ENCODE data around the gene FECH. TPM values are rescaled to one million over a fixed set of nuclear protein-coding genes. Genes with fewer than 3 reads are reported as not detected.

FECH gene
- total and polyA plus RNA-seq, 9 of the 15 experiments (the other 6 are each of a cell fraction or from before 2014, with no cell fraction given) = 19.8 to 170 (median 56.8) TPM

- TF ChIP-seq, protein P1, sequence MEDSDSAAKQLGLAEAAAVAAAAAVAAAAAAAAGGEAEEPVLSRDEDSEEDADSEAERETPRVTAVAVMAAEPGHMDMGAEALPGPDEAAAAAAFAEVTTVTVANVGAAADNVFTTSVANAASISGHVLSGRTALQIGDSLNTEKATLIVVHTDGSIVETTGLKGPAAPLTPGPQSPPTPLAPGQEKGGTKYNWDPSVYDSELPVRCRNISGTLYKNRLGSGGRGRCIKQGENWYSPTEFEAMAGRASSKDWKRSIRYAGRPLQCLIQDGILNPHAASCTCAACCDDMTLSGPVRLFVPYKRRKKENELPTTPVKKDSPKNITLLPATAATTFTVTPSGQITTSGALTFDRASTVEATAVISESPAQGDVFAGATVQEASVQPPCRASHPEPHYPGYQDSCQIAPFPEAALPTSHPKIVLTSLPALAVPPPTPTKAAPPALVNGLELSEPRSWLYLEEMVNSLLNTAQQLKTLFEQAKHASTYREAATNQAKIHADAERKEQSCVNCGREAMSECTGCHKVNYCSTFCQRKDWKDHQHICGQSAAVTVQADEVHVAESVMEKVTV (CRISPR knock-in tag; IDR thresholded peaks at IDR 0.05) = peak; percentile 61; the same call in 1 of the 2 replicates
Measured at GRCh38 chr18:57561728-57562423, 24.6 kb downstream of the FECH start (continued).

DNA sequence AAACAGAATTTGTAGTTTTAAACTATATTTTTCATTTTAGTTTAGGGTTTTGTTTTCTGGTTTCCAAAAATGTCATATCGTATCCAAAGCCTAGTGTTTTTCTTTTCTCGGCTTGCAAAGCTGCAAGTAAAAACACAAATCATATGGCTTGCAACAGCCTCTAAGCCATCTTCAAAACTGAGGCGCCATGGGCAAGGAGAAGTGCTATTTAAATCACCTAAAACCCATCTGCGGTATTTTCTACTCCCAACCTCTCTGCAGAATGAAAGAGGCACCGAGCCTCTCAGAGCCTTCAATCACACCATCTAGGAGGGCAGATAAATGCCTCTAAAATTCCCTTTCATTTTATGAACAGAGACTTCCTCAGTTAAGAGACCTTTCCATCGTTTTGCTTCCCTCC lies 25.2 kb downstream of the FECH start:
- no peak for ATAC-seq
- peaks cover 88% of the 10 kb centered on the region for H3K36me3 ChIP-seq (ENCODE audit: control insufficient read depth, insufficient read depth, low read length)
- WGBS (ENCODE audit: insufficient coverage, low coverage, missing lambda C conversion rate) = 88% methylated on average over 6 of the region's 6 CpGs
- no peaks in the 10 kb centered on the region for H3K27me3 ChIP-seq (ENCODE audit: control insufficient read depth in 2 of 2, insufficient read depth in 2 of 2, low read length in 2 of 2)
- H3K4me3 ChIP-seq = no peak overlapping the region
- intact Hi-C loops (cut with micrococcal nuclease) = loop anchor here (5.0 to 10.0 kb wide), 2 partner anchors 696 to 814 kb away; no protein-coding TSS in a partner anchor
- no peaks in the 10 kb centered on the region for H3K4me1 ChIP-seq (replicated peaks in 1 of 2; ENCODE audit: control insufficient read depth in 2 of 2, insufficient read depth in 2 of 2, low read length in 2 of 2)
- H2AFZ ChIP-seq (ENCODE audit: low read depth, low read length) = no peak overlapping the region
- no peaks in the 10 kb centered on the region; the same call in 1 of the 3 replicates for H3K79me2 ChIP-seq (ENCODE audit: control insufficient read depth, insufficient read depth, low read length)
- H4K20me1 ChIP-seq (replicated peaks; ENCODE audit: control insufficient read depth, insufficient read depth, low read length) = no peaks in the 10 kb centered on the region; the same call in 1 of the 2 replicates
- no peaks in the 10 kb centered on the region for H3K9me1 ChIP-seq (ENCODE audit: control insufficient read depth, insufficient read depth, low read length)
- H3K4me2 ChIP-seq (ENCODE audit: insufficient read depth, low read length) = no peak overlapping the region
- H3K27ac ChIP-seq (ENCODE audit: extremely low read depth, low read depth, low read length) = no peak overlapping the region
- DNase-seq (ENCODE audit: extremely low read depth in 1 of 4, low spot score in 3 of 4) = no peak
- no peaks in the 10 kb centered on the region for H3K9me3 ChIP-seq (replicated peaks; ENCODE audit: control insufficient read depth, insufficient read depth, low read depth, low read length)
- in situ Hi-C loops (cut with MboI) = no loop called here
- no peak overlapping the region for H3K9ac ChIP-seq (ENCODE audit: insufficient read depth in 1 of 2, low read depth in 2 of 2, low read length in 2 of 2)
- ChIA-PET CTCF (ENCODE audit: low intra/inter-chr PET ratio) (interaction anchor here (1.3 to 2.1 kb wide), 3 partner anchors 811 to 814 kb away, joined by 4 to 7 read pairs (median 4); no protein-coding TSS in a partner anchor), POLR2A (interaction anchor here (1.1 to 1.3 kb wide), 2 partner anchors 10 to 24 kb away, joined by 3 read pairs; no protein-coding TSS in a partner anchor)
- FAIRE-seq = no peak
- no TSS peak for BruUV-seq (replicated peaks)
- no peak for TF ChIP-seq SOX6 (IDR thresholded peaks at IDR 0.05)
- no peak for TF ChIP-seq ZBTB17 (CRISPR knock-in tag; IDR thresholded peaks at IDR 0.05)
- TF ChIP-seq WHSC1 (IDR thresholded peaks at IDR 0.05; ENCODE audit: low read length) = no peak
- no peak for TF ChIP-seq POLR3A (IDR thresholded peaks at IDR 0.05; ENCODE audit: borderline replicate concordance, extremely low read depth, insufficient read depth, insufficient read length)
- TF ChIP-seq ERF (CRISPR knock-in tag; IDR thresholded peaks at IDR 0.05) = no peak
- TF ChIP-seq ZNF57 (CRISPR knock-in tag; IDR thresholded peaks at IDR 0.05) = no peak
- TF ChIP-seq YY1 (IDR thresholded peaks at IDR 0.05; ENCODE audit: borderline replicate concordance in 1 of 3, control insufficient read depth in 1 of 3, extremely low read depth in 1 of 3, insufficient read depth in 3 of 3, insufficient read length in 1 of 3, insufficient replicate concordance in 2 of 3, low read depth in 1 of 3, low read length in 2 of 3) = no peak
- TF ChIP-seq POLR3G (IDR thresholded peaks at IDR 0.05; ENCODE audit: extremely low read depth, insufficient read length, insufficient replicate concordance) = no peak
- TF ChIP-seq NFIX (CRISPR knock-in tag; IDR thresholded peaks at IDR 0.05; ENCODE audit: low read depth) = no peak
- no peak for TF ChIP-seq TAL1 (IDR thresholded peaks at IDR 0.05)
- TF ChIP-seq SREBF2 (CRISPR knock-in tag; IDR thresholded peaks at IDR 0.05) = no peak
- TF ChIP-seq, protein P2, sequence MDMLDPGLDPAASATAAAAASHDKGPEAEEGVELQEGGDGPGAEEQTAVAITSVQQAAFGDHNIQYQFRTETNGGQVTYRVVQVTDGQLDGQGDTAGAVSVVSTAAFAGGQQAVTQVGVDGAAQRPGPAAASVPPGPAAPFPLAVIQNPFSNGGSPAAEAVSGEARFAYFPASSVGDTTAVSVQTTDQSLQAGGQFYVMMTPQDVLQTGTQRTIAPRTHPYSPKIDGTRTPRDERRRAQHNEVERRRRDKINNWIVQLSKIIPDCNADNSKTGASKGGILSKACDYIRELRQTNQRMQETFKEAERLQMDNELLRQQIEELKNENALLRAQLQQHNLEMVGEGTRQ (CRISPR knock-in tag; IDR thresholded peaks at IDR 0.05) = no peak
- TF ChIP-seq RAD21 (CRISPR knock-in tag; conservative IDR thresholded peaks at IDR 0.05 in 1 of 2, IDR thresholded peaks at IDR 0.05 in 1 of 2) = no peak
